Fibroblast of peridontal ligament (primary cell): ENCODE results near the gene TRIM5.

ENCODE experiments used
- DNase-seq: peaks from one replicate; pipeline ENCODE4 v3.0.0-alpha.2; 2010; ENCODE audit errors: extremely low read depth

The TRIM5 gene

GRCh38 chr11:5624489-5625279 lies 60.2 kb downstream of the TRIM5 start, which contains the start of gene TRIM34:
TRIM34 (plus strand) TSS chr11:5625001; CDS start chr11:5632332, 7,331 bp downstream.
- DNase-seq: peak; percentile 75

- no peak for DNase-seq
These were observed 62.1 kb downstream of the TRIM5 start for GRCh38 chr11:5622802-5623201.

- DNase-seq: no peak
These were observed 63.3 kb downstream of the TRIM5 start for GRCh38 chr11:5621580-5621979.

GRCh38 chr11:5620651-5621521 lies 64.0 kb downstream of the TRIM5 start:
- DNase-seq: peak; percentile 91

GRCh38 chr11:5618807-5619206 lies 66.1 kb downstream of the TRIM5 start:
- peak; percentile 65 for DNase-seq
